SH-SY5Y (cell line): ENCODE measurements around the gene FBXO7.

Source experiments
- GATA2 ChIP-seq: IDR thresholded peaks from 2 replicates; pipeline ENCODE4 v1.6.1; 2011; ENCODE audit warnings: mild to moderate bottlenecking, low read depth, low read length
- GATA3 ChIP-seq: IDR thresholded peaks from 2 replicates; pipeline ENCODE4 v1.6.1; 2011; ENCODE audit warnings: low read depth, mild to moderate bottlenecking, low read length, moderate library complexity

GRCh38 chr22:32542066-32542676 lies 67.6 kb downstream of the FBXO7 start:
- no peak for TF ChIP-seq GATA2
- no peak for TF ChIP-seq GATA3
